A673 (cell line): ENCODE results near the gene ASTN2. TPM values are rescaled to one million over a fixed set of nuclear protein-coding genes. Genes with fewer than 3 reads are reported as not detected.

Experiments
- BruUV-seq: library from RNA; stranded (reverse); fragments of 400-500 nt; replicated peaks from 2 replicates; lab custom pipeline; 2021; lab: Mats Ljungman, UMichigan
- CTCF ChIA-PET: fragments of 300-600 bp; sonication (Branson Sonifier 250); formaldehyde crosslinking; loops from one replicate; lab custom pipeline; 2022; ENCODE audit warnings: antibody characterized with exemption; lab: Charles Lee
- POLR2A ChIA-PET: fragments of 300-600 bp; sonication (Branson Sonifier 250); formaldehyde crosslinking; loops from one replicate; lab custom pipeline; 2022; ENCODE audit warnings: antibody characterized with exemption; ENCODE audit not compliant: low non-redundant PET; lab: Charles Lee
- DNase-seq: peaks from one replicate; pipeline ENCODE4 v3.0.0-alpha.2; 2015; ENCODE audit warnings: low spot score
- H3K27ac ChIP-seq: fragments of 200-600 bp; sonication (generic); 2 replicates; pipeline ENCODE4 v1.5.1; 2016; ENCODE audit warnings: mixed run types, low read depth, mild to moderate bottlenecking, mixed read lengths, antibody characterized with exemption, low read length; ENCODE audit not compliant: poor library complexity, severe bottlenecking
- H3K27me3 ChIP-seq: fragments of 200-600 bp; sonication (generic); replicated peaks from 2 replicates; pipeline ENCODE4 v1.6.1; 2017; ENCODE audit warnings: mixed run types, low read depth, mild to moderate bottlenecking, mixed read lengths, antibody characterized with exemption, low read length; ENCODE audit not compliant: insufficient read depth, poor library complexity
- H3K36me3 ChIP-seq: fragments of 200-600 bp; sonication (generic); 2 replicates; pipeline ENCODE4 v1.6.1; 2016; ENCODE audit warnings: mixed run types, mild to moderate bottlenecking, mixed read lengths, antibody characterized with exemption, low read length; ENCODE audit not compliant: insufficient read depth, poor library complexity, severe bottlenecking
- H3K4me1 ChIP-seq: fragments of 200-600 bp; sonication (generic); 2 replicates; pipeline ENCODE4 v1.6.1; 2017; ENCODE audit warnings: mixed run types, mild to moderate bottlenecking, mixed read lengths, antibody characterized with exemption, low read length; ENCODE audit not compliant: insufficient read depth, poor library complexity, severe bottlenecking
- H3K4me3 ChIP-seq: fragments of 200-600 bp; sonication (generic); 2 replicates; pipeline ENCODE4 v1.5.1; 2016; ENCODE audit warnings: low read depth, mixed run types, mild to moderate bottlenecking, mixed read lengths, low read length; ENCODE audit not compliant: poor library complexity, severe bottlenecking
- H3K9me3 ChIP-seq: fragments of 200-600 bp; sonication (generic); 2 replicates; pipeline ENCODE4 v1.6.1; 2016; ENCODE audit warnings: mixed run types, low read depth, mild to moderate bottlenecking, mixed read lengths, antibody characterized with exemption, low read length; ENCODE audit not compliant: poor library complexity, severe bottlenecking
- CTCF ChIP-seq: fragments of 300-800, 200-600 bp; sonication (generic); conservative IDR thresholded peaks from 2 replicates; pipeline ENCODE4 v1.5.1; 2017; ENCODE audit warnings: low read depth, mild to moderate bottlenecking, antibody characterized with exemption, low read length, moderate library complexity, mixed read lengths
- EZH2 ChIP-seq: fragments of 200-600 bp; sonication (generic); IDR thresholded peaks from 2 replicates; pipeline ENCODE4 v1.6.1; 2017; ENCODE audit warnings: borderline replicate concordance, low read depth, mild to moderate bottlenecking, mixed read lengths, antibody characterized with exemption, low read length; ENCODE audit not compliant: poor library complexity, severe bottlenecking
- intact Hi-C: fragments of 100-400 bp; cut with micrococcal nuclease; formaldehyde crosslinking; loops from one replicate; pipeline ENCODE4 v1.10.0; 2022; ENCODE audit not compliant: unreplicated experiment
- total RNA-seq: library from RNA; stranded (reverse); gene quantifications from 2 replicates; pipeline ENCODE4 v1.2.3, GENCODE V29; 2021

ASTN2 gene
- total RNA-seq, 1 experiment from 2014 or later, result 3.4 TPM

- Histone ChIP-seq H3K27ac (no peak overlapping the region), H3K4me1 (no peaks in the 10 kb centered on the region), H3K27me3 (no peaks in the 10 kb centered on the region), H3K4me3 (no peak overlapping the region), H3K36me3 (no peaks in the 10 kb centered on the region), H3K9me3 (peaks cover 10% of the 10 kb centered on the region)
- intact Hi-C loops, result no loop called here
- ChIA-PET POLR2A (no interaction called here), CTCF (no interaction called here)
- TF ChIP-seq CTCF (no peak), EZH2 (no peak)
- no peak for DNase-seq
- no TSS peak for BruUV-seq
Observed at GRCh38 chr9:116873937-116874914, 540.6 kb downstream of the ASTN2 start.

DNA sequence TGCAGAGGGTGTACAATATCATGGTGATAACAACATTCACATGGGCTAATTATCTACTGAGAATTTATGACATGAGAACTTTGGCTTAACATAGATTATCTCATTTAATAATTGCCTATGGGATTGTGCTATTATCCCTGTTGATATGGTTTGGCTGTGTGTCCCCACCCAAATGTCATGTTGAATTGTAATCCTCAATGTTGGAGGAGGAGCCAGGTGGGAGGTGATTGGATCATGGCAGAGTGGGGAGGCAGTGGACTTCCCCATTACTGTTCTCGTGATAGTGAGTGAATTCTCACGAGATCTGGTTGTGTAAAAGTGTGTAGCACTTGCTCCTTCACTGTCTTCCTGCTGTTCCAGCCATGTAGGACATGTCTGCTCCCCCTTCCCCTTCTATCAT is 541.4 kb downstream of the ASTN2 start:
- H3K27ac ChIP-seq, result no peak overlapping the region
- DNase-seq, result no peak
- ChIA-PET POLR2A (no interaction called here), CTCF (no interaction called here)
- no peaks in the 10 kb centered on the region for H3K36me3 ChIP-seq
- intact Hi-C loops, result no loop called here
- TF ChIP-seq EZH2 (no peak), CTCF (no peak)
- no peaks in the 10 kb centered on the region for H3K4me1 ChIP-seq
- H3K4me3 ChIP-seq, result no peak overlapping the region
- H3K9me3 ChIP-seq, result peaks cover 10% of the 10 kb centered on the region
- BruUV-seq, result no TSS peak
- H3K27me3 ChIP-seq, result no peaks in the 10 kb centered on the region

DNA sequence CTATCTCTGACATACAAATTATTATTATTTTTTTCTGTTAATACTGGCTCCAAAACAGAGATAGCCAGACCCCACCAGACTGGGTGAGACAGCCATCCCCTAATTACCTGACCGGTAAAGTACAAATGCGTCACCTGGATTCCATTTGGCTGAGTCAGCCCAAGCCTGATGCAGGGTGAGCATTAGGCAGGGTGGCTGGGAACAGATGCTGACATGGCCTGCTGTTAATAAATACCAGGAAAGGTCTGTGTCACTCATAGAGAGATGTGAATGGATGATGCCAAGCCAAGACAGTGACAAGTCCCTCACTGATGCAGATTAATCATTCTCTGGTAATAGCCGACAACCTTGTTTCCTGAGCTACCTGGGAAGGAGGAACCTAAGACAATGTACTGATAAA is 544.3 kb downstream of the ASTN2 start:
- Histone ChIP-seq H3K4me3 (no peak overlapping the region), H3K36me3 (no peaks in the 10 kb centered on the region), H3K4me1 (no peaks in the 10 kb centered on the region), H3K27ac (no peak overlapping the region), H3K27me3 (no peaks in the 10 kb centered on the region), H3K9me3 (no peaks in the 10 kb centered on the region)
- TF ChIP-seq CTCF (no peak), EZH2 (no peak)
- POLR2A ChIA-PET, result no interaction called here
- DNase-seq, result no peak
- BruUV-seq, result no TSS peak
- CTCF ChIA-PET, result no interaction called here
- intact Hi-C loops, result no loop called here
